Subcutaneous adipose tissue (tissue), 4 donors: ENCODE data around the gene TTC21A. TPM values are rescaled to one million over a fixed set of nuclear protein-coding genes. Genes with fewer than 3 reads are reported as not detected.

ENCODE experiments used
- CTCF ChIP-seq: fragments of 450-650 bp; IDR thresholded peaks from one replicate; pipeline ENCODE4 v1.5.1; 2016; ENCODE audit warnings: low read depth, mild to moderate bottlenecking, control low read depth, antibody characterized with exemption, moderate library complexity
- small RNA-seq: library from RNA; depleted of rRNA; stranded (forward); fragments of <200 nt; gene quantifications from one replicate; pipeline ENCODE3, GENCODE V24; 2016
- total RNA-seq, 4 donors: library from RNA; depleted of rRNA; stranded (reverse); fragments of >200 nt; gene quantifications; one replicate each; pipeline ENCODE4 v1.1.0, GENCODE V29; 2016

The TTC21A gene
- total RNA-seq, 4 donors from 2014 or later: 3.3 to 11.1 (median 7.4) TPM

GRCh38 chr3:39185326-39185958 lies 78.0 kb downstream of the TTC21A start:
- no peak for TF ChIP-seq CTCF

GRCh38 chr3:39185959-39186691 lies 78.6 kb downstream of the TTC21A start:
- TF ChIP-seq CTCF: no peak

GRCh38 chr3:39186692-39187151 lies 79.2 kb downstream of the TTC21A start:
- TF ChIP-seq CTCF: no peak

GRCh38 chr3:39187372-39188155 lies 80.1 kb downstream of the TTC21A start:
- no peak for TF ChIP-seq CTCF

Small RNAs within 50 kb of the gene (small RNA-seq; reads per million reads assigned to genes)
- not detected for gene RF00017

Other genes starting within 250 kb of the TTC21A start
- gene SCN11A, start 55.7 kb upstream of the TTC21A start, total RNA-seq: 1 to 10 TPM in 1 of 4 donors, under 1 TPM in 3; 0.34 to 1.9 (median 0.46) TPM
- gene WDR48, start 55.7 kb upstream of the TTC21A start, total RNA-seq: 10 to 100 TPM; 26.1 to 37.0 (median 34.2) TPM
- 10 to 100 TPM; 29.0 to 45.2 (median 34.4) TPM for gene GORASP1, start 53 bp upstream of the TTC21A start, total RNA-seq
- gene CSRNP1, start 45.9 kb downstream of the TTC21A start, total RNA-seq: 10 to 100 TPM; 19.7 to 52.2 (median 31.8) TPM
- gene XIRP1, start 84.9 kb downstream of the TTC21A start, total RNA-seq: not detected
- gene CX3CR1, start 172.4 kb downstream of the TTC21A start, total RNA-seq: under 1 TPM; 0.16 to 0.57 (median 0.20) TPM
- not detected for gene CCR8, start 222.0 kb downstream of the TTC21A start, total RNA-seq